Skin of body (tissue), 2 donors: ENCODE measurements around the gene RGS1. TPM values are rescaled to one million over a fixed set of nuclear protein-coding genes. Genes with fewer than 3 reads are reported as not detected.

Experiments
- DNase-seq: peaks from one replicate; lab custom pipeline; 2025; lab: John Stamatoyannopoulos, UW
- total RNA-seq: library from RNA; depleted of rRNA; stranded (reverse); fragments of >200 nt; gene quantifications from one replicate; pipeline ENCODE4 v1.2.3, GENCODE V29; 2014

Gene RGS1
- total RNA-seq, 1 donor from 2014 or later: 13.0 TPM

- no peak for DNase-seq
Observed at GRCh38 chr1:192553741-192554140, 21.8 kb upstream of the RGS1 start.

GRCh38 chr1:192554904-192555303 is 20.7 kb upstream of the RGS1 start:
- no peak for DNase-seq

- DNase-seq: no peak
Observed at GRCh38 chr1:192555399-192555798, 20.2 kb upstream of the RGS1 start.

- no peak for DNase-seq
Observed at GRCh38 chr1:192557841-192558595, 17.6 kb upstream of the RGS1 start.

- no peak for DNase-seq
Observed at GRCh38 chr1:192559115-192560006, 16.2 kb upstream of the RGS1 start.

GRCh38 chr1:192561301-192561700 is 14.3 kb upstream of the RGS1 start:
- no peak for DNase-seq

GRCh38 chr1:192563129-192563528 is 12.4 kb upstream of the RGS1 start:
- DNase-seq: no peak

- DNase-seq: no peak
Observed at GRCh38 chr1:192564099-192564498, 11.5 kb upstream of the RGS1 start.

- DNase-seq: no peak
Observed at GRCh38 chr1:192565946-192566345, 9.6 kb upstream of the RGS1 start.

GRCh38 chr1:192566657-192567056 is 8.9 kb upstream of the RGS1 start:
- no peak for DNase-seq

- DNase-seq: no peak
Observed at GRCh38 chr1:192568063-192568462, 7.5 kb upstream of the RGS1 start.

GRCh38 chr1:192571668-192572067 is 3.9 kb upstream of the RGS1 start:
- no peak for DNase-seq

- no peak for DNase-seq
Observed at GRCh38 chr1:192573499-192573898, 2.1 kb upstream of the RGS1 start.

- no peak for DNase-seq
Observed at GRCh38 chr1:192574073-192574472, 1.5 kb upstream of the RGS1 start.

GRCh38 chr1:192576190-192577144 is 894 bp downstream of the RGS1 start:
- DNase-seq: no peak

GRCh38 chr1:192577145-192578140 is 1.9 kb downstream of the RGS1 start:
- no peak for DNase-seq

- DNase-seq: no peak
Observed at GRCh38 chr1:192578144-192578909, 2.8 kb downstream of the RGS1 start.

- no peak for DNase-seq
Observed at GRCh38 chr1:192579010-192579738, 3.6 kb downstream of the RGS1 start.
